GM21390 (cell line): ENCODE data around the gene ADK.

ENCODE experiments used
- ATAC-seq: cut with Tn5 transposase; IDR thresholded peaks from one replicate; pipeline ENCODE4 v1.9.1; 2021; ENCODE audit not compliant: unreplicated experiment

Gene ADK

DNA sequence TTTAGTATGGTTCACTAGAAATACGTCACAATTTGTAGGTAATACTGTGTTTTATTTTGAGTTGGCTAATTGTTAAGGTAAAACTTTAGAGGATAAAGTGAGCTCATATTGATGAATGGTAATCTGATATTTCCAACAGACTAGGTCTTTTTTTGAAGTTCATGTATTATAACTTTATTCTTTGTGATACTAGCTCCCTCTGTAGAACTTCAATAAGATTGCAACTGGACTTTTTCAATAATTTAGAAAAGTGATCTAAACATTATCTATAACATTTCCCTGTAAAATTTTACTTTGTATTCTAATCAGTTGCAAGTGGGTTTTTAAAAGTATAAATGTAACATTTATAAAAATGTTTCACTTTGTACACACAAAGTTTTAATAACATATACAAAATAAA lies 83.5 kb downstream of the ADK start:
- no peak for ATAC-seq

DNA sequence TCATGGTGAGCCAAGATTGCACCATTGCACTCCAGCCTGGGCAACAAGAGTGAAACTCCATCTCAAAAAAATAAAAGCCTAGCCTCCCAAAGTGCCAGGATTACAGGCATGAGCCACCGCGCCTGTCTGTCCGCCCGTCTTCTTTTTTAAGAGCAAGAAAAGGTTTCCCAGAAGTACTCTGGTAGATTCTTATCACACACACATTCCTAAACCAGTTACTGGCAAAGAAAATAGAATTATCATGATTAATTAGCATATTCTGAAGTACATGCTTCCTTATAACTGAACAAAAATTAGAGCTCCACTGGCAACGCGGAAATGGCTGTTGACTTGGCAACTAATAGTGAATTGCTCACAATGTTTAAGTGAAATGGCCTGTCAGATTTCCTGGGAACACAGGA lies 87.0 kb downstream of the ADK start:
- no peak for ATAC-seq

DNA sequence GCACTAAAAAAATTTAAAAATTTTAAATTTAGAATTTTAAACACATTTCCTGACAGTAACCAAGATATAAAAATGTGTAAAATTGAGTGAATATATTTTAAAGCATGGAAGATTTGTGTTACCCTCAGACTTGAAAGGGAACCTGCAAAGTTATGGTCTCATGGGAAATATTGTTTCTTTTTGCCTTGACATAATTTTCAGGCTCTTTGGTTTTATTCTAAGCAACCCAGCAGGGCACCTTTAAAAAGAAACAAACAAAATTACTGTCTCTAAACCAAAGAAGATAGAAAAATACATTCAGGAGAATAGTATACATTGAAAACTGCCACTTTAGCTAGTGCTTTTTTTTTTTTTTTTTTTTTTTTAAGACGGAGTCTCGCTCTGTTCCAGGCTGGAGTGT lies 87.5 kb downstream of the ADK start:
- no peak for ATAC-seq

DNA sequence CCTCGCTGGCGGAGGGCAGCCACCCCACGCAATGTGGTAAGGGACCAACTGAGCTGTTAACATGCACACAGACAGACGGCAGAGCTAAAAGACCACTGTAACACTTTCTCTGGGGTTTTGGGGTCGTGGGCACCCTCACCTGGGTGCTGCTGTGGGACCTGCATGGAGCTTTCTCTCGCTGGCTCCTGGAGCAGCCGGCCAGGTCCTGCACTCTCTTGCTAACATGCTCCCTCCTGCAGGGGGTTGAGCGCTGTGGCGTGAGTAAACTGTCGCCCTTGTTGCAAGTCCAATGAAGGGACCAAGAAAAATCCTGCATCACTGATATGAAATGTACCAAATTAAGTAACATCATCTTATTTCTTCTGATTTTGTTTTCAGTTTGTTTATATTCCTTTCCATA lies 92.0 kb downstream of the ADK start:
- ATAC-seq = no peak

DNA sequence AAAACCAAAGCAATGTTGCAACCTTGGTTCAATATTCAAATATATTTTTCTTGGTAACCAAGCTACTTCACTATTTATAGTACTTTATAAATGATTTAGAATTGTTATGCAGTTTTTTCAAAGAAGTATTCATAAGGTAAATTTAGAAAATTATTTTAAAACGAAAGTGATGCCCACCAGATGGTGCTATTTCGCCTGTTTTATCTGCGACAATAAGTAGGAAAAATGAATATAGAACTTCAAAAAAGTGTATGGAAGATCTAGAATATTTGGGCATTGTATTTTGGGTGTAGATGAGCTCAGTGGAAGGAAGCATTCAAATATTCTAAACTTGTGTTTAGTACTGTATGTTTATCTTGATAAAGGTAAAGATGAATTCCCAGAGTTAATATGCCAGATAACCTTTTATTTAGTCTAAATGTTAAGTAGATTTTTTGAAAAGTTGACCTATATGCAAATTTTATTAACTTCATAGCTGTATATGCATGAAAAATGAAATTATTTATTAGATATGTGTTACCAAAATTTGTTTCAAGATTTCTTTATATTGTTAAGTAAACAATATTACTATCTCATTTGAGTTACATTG lies 93.2 kb downstream of the ADK start:
- ATAC-seq = no peak

DNA sequence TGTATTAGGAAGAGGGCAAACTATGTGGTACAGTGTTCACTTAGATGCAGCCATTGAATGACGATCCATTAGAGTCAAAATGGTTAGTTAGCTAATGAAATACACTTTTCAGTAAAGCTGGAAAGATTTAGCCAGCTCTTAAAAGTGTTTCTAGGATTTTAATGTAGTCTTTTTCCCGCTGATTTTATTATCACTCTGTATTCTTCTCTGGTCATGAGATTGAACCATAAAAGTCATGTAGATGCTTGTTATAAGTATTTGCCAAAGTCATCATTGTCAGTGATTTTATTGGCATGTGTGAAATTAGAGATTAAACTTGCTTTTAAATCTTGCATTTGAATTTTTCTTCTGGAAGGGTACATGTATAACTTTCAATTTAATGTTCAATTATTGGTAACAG lies 93.8 kb downstream of the ADK start:
- ATAC-seq = no peak

DNA sequence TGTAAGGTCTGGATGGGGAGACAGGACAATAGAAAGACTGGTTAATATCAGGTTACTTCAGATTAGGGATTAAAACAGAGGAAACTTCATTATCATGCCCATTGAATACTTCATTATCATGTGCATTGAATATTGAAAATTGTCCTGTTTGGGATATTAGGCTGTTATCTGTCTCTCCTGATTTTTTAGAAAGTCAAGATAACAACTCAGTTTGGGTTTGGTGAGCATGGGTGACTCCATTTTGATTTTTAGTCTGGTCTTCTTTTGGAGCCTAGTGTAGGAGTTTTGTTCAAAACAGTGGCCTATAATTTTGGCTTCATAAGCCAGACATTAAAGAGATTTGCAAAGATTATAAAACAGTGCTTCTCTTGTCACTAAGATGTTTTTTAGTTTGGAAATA lies 95.5 kb downstream of the ADK start:
- no peak for ATAC-seq

DNA sequence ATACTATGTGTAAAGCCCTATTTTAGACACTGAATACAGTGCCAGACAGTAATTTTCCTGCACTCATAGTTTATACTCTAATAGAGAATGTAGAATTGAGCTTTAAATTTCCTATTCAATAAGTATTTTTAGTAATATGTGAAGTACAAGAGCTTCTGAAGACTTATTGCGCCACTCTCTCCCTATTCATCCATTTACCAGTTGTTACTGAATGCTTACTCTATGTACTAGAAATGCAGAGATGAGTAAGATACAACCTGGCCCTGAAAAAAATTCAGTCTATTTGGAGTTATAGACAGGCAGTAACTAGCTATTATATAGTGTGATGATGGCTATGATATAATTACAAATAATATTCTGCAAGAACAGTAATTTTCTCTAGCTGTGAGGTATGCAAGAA lies 98.8 kb downstream of the ADK start:
- ATAC-seq = no peak

DNA sequence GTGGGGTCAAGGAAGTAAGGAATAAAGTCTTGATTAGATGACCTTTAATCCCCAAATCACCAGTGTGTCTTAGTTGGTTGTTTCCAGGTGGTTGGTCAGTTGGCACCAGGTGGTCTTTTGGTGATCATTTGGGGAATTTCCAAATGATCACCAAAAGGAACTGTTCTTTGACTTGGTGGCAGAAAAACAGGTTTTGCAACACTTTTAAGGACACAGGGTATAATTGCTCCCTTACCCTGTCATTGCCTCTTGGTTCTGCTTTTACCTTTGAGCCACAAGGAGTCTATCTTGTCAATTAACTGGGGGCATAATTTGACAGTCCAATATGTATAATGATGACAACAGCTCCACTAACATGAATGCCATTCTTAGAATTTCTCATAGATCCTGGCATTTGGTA lies 104.2 kb downstream of the ADK start:
- no peak for ATAC-seq

DNA sequence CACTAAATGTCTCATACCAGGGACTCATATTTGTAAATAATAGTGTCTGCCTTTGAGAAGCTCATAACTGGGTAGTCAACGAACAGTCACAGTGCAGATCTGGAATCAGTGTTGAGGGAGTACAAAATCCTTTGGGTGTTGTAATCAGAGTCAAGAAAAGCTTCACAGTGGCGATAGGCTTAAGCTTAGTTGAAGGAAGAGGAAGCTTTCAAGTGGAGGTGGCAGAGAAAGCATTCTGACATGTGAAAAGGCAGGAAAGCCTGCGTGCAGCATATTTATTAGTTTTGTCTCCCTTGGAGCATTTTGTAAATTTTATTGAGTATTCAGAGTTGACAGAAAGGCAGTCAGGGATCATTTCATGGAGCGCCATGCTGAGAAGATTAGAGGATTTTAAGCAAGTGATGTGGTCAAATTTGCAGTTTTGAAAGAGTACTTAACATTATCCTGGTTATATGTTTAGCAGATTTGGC lies 104.9 kb downstream of the ADK start:
- ATAC-seq = no peak

DNA sequence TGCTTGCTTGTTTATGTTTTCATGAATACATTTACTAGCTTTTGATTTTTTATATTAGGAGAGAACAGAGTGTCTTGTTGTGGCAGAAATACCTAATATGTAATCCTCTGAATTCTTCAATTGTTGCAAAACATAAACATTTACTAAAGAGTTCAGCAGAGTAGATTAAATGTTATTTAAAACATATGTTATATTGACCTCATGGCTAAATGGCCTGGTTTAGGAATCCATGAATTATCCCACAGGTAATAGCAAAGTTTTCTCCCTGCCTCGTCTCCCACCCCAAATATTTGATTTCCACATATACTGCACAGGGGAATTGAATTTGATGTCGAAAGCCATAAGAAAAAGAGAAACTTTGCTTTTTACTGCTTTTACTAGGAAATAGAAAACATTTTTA lies 111.8 kb downstream of the ADK start:
- no peak for ATAC-seq

DNA sequence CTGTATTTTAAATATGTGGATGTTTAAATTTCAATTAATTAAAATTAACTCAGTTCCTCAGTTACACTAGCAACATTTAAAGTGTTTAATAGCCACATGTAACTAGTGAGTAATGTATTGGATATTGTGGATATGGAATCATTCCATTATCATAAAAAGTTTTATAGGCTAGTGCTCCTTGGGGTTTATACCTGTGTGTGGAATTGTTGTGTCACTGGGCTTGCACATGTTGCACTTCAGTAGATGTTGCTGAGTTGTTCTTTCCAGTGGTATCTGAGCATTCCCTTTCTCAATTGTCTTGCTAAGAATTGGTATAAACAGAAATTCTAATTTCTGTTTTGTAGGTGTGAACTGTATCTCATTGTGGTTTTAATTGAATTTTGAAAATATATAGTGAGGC lies 113.0 kb downstream of the ADK start:
- no peak for ATAC-seq

DNA sequence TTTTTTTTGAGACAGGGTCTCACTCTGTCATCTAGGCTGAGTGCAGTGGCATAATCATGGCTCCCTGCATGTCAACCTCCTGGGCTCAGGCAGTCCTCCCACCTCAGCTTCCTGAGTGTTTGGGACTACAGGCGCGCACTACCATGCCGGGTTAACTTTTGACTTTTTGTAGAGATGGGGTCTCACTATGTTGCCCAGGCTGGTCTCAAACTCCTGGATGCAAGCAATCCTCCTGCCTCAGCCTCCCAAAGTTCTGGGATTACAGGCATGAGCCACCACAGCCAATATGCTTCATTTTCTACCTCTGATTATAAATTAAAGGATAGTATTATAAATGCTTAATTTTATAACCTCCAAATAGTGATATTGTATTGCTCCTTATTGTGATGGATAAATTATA lies 121.3 kb downstream of the ADK start:
- ATAC-seq = no peak

DNA sequence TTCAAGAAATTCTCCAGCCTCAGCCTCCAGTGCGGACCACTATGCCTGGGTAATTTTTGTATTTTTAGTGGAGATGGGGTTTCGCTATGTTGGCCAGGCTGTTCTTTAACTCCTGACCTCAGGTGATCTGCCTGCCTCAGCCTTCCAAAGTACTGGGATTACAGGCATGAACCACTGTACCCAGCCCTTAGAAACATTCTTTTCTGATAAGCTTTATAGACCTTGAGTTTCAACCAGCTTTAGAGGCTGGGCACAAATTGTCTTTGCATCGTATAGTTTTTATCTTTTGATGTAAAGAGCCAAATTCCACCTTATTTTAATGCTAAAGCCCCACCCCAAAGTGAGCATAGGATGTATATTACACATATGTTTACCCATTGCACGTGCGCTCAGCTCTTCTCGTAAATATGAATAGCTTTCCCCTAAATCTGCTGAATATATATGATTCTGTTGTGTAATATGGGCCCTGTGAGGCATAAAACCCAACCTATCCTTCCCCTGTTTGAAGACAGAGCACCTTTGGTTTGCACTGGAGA lies 124.8 kb downstream of the ADK start:
- no peak for ATAC-seq

DNA sequence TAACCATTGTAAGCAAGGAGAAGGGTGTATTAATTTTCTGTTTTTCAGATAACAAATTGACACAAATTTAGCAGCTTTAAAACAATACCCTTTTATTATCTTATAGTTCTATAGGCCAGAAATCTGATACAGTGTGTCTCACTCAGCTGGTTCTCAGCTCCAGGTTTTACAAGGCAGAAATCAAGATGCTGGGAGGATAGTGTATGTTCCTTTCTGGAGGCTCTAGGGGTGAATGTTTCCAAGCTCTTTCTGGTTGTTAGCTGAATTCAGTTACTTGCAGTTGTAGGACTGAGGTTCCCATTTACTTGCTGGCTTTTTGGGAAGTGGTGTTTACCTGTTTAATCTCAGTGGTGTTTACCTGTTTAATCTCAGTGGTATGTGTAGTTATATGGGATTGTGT lies 125.4 kb downstream of the ADK start:
- no peak for ATAC-seq

DNA sequence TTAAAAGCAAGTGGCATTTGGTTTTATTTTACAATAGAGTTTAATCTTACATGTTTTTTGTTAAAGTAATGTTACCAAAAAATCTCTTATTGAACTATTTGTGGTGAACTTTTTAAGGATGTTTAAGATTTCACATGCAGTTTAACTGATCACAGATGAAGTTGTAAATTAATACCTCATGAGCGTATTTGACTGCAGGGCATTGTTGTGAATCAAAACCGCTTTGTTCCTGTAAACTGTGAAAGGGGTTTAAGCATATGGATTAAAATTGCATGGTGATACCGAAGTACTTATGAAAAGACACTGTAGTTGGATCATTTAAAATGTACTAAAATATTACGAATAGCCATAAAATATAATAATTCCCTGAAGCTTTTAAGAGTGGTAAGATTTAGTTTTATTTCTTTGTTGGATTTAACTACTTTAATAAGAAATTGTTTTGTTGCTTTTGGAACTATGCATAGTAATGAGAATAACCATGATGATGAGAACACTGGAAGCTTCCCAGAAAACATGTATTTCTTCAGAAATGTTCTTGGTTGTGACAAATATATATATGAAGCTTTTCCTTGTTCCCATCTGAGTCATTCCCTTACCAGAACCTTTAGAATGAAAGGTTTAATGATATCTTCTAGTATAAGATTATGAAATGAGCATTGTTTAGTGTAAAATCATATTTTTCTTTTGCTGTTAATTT lies 131.3 kb downstream of the ADK start:
- no peak for ATAC-seq

DNA sequence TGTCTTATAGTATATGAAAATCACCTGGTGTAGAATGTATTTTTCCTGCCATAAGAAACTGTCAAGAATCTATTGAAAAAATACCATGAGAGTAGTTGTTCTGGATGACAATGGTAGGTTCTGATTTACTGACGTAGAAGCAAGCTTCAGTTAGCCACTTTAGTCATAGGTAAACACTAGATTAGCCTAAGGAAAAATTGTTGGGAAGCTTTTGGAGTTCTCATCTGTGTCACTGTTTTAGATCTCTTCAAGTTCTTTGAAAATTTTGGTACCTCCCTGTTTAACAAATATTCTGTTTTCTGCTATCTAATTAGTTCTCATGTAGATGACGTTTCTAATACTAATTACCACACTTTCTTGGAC lies 131.8 kb downstream of the ADK start:
- no peak for ATAC-seq

DNA sequence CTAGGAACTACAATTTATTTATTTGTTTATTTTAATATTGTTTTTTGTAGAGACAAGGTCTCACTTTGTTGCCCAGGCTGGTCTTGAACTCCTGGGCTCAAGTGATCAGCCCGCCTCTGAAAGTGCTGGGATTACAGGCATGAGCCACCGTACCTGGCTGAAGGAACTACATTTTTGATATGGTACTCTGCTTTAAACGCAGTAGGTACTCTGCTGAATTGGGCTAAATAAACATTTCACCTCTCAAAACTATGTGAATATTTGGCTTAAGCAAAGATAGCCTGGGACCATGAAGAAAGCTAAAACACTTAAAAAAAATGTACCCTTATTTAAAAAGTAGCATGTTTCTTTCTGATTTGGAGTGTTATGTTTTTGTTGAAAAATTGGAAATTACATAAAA lies 138.2 kb downstream of the ADK start:
- ATAC-seq = no peak

DNA sequence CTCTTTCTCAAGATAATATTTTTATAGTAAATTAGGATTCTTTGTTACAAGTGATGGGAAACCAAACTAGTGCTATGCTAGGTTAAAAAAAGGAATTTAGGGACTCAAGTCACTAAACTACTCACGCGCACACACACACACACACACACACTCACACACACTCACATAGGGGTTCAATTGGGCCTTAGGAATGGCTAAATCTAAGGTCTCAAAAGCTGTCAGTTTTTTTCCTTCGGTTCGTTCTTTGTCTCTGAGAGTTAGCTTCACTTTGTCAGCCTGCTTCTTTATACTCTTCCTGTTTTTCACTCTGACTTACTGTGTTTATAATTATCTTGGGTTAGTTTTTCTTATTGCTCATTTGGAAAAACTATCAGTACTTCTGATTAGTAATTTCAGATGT lies 138.9 kb downstream of the ADK start:
- no peak for ATAC-seq

DNA sequence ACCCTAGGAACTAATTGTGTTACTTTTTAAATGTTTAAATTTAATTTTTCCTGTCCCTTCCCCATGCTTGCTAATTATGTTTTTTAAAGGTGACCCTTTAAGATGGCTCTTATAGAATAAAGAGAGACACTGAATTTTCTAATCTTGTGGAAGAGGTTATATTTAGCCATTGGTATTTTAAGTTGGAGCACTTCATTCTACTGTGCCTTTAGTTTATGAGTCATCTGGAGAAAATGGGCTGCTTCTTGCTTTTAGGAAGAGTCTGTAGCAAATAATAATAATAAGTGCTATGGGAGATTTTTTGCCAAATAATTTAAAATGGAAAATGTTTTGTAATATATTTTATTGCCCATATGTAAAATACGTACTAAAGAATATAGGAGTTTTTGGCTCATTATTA lies 139.7 kb downstream of the ADK start:
- ATAC-seq = no peak

DNA sequence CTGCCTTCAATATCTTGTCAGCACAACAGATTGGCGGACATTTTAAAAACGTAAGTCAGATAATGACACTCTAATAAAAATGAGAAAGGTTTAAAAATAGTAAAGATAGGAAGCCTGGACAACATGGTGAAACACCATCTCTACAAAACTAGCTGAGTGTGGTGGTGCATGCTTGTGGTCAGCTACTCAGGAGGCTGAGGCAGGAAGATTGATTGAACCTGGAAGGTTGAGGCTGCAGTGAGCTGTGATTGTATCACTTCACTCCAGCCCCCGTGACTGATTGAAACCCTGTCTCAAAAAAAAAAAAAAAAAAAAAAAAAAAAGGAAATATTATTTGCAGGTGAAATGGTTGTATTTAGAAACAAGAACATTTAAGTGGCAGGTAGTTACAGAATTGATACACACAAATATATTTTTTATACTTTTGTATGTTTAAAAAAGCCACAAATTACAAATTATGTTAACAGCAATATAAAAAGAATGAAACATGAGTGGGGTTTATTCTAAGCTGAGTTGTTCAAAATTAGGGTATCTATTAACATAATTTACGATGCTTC lies 141.9 kb downstream of the ADK start:
- ATAC-seq = no peak

DNA sequence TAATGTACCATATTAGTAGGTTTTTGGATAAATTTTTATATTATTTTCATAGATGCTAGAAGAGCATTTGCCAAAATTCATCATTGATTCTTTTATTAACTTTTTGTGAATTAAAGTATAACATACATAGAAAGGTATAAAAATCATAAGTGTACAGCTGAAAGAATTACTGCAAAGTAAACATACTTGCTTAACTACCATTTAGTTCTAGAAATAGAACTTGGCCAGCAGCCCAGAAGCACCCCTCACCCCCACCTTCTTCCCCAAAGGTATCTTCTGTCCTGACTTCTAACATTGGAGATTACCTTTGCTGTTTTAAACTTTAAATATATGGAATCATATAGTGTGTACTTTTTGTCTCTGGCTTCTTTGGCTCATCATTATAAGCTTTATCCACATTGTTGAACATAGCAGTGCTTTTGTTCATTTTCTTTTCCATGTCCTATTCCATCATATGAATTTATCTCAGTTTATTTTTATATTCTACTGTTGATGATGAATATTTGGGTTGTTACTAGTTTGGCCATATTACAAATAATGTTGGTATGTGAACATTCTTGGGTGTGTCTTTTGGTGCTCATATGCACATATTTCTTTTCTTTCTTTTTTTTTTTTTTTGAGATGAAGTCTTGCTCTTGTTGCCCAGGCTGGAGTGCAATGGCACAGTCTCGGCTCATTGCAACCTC lies 142.8 kb downstream of the ADK start:
- no peak for ATAC-seq
